Activated CD4-positive, alpha-beta T cell treated with anti-CD3 and anti-CD28 coated beads, Interleukin-2, Interleukin-6, amounts not matched to agents 100 ng/mL and 50 ng/mL, durations not matched to agents 16 hours and 8 hours (primary cell): ENCODE data around the gene TMEFF1.

ENCODE experiments used
- DNase-seq: peaks from one replicate; pipeline ENCODE4 v3.0.0-alpha.2; 2020

The TMEFF1 gene

GRCh38 chr9:100577776-100578448, 105.0 kb downstream of the TMEFF1 start, which contains the start of gene CAVIN4:
CAVIN4 (plus strand) TSS chr9:100578079; CDS start chr9:100578144, 65 bp downstream.
- DNase-seq, result no peak

DNA sequence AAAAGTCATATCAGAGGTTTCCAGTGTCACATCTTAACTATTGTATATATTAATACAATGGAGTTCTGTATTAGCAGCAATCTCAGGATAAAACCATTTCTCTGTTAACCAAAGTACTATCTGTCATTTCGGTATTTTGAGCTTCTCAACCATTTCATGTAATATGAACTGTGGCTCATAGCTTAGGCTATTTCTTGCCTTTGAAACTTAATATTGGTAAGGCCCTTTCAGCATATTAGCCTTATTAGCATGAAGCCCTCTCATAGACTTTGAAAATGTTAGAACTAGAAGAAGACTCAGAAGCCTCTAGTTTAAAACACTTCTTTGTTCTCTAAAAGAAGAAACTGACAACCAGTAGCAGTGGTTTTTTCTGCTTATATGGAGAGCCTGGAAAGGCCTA, 105.7 kb downstream of the TMEFF1 start:
- DNase-seq, result no peak

- no peak for DNase-seq
Observed at GRCh38 chr9:100579665-100580064, 106.7 kb downstream of the TMEFF1 start.

DNA sequence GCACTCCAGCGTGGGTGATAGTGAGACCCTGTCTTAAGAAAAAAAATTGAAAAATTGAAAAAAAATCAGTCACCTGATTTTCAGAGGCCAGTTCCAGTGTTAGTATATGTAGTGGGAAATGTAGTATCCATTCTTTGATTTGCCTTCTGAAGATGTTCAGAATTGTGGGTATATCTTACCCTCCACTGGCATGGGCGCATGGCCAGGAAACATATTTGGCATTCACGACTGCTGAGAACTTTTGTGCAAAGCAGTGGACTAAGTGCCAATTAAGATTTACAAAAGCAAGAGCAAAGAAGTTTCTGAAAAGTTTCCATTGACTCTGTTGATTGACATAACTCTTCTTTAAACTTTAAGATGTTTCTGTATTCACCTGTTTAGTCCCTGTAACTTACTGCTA, 107.3 kb downstream of the TMEFF1 start:
- DNase-seq, result no peak

- no peak for DNase-seq
Observed at GRCh38 chr9:100581081-100581480, 108.1 kb downstream of the TMEFF1 start.

DNA sequence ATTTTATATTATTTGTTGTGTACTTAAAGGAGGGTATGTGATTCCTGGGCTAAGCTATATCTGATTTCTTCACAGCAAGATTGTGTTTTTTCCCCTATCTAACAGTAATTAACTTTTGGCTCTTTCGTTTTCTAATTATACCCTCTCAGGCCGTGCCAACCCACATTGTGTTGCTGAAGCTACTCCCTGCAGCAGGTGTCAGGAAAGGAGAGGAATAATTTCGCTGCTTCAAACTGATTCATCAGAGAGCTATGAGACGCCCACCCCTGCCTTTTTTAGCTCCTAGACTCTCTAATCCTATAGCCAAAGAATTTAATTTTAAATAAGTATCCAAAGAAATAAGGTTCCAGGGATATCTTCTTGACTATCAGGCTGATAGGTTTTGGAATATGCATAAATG, 108.7 kb downstream of the TMEFF1 start:
- no peak for DNase-seq

- DNase-seq, result no peak
Observed at GRCh38 chr9:100583014-100583802, 110.3 kb downstream of the TMEFF1 start.

DNA sequence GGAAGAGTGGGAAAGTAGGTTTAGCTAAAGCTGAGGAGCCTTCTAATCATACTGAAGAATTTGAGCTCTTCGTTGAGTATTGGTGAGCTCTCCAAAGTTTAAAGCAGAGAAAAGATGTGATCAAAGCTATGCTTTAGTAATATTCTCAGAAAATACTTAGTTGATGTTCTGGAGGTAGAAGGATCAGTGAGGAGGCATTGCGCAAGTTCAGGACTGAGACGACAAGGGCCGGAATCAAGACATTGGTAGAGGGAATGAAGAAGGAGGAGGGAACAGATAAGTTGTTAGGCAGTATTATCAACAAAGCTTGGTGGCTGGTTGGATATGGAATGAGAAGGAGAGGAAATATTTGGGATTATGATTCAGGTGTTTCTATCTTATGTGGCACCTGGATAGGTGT, 112.0 kb downstream of the TMEFF1 start:
- no peak for DNase-seq

DNA sequence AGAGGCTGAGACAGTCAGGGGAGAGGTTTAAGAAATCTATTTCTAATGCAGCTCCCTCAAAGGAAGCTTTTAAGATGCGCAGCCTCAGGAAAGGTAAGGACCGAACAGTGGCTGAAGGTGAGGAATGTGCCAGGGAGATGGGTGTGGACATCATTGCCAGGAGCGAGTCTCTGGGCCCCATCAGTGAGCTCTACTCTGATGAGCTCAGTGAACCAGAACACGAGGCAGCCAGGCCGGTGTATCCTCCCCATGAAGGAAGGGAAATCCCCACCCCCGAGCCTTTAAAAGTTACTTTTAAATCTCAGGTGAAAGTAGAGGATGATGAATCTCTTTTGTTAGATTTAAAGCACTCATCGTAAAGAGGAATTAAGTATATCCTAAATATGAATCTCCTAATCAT, 113.1 kb downstream of the TMEFF1 start:
- DNase-seq, result no peak

- no peak for DNase-seq
Observed at GRCh38 chr9:100587375-100587774, 114.4 kb downstream of the TMEFF1 start.

DNA sequence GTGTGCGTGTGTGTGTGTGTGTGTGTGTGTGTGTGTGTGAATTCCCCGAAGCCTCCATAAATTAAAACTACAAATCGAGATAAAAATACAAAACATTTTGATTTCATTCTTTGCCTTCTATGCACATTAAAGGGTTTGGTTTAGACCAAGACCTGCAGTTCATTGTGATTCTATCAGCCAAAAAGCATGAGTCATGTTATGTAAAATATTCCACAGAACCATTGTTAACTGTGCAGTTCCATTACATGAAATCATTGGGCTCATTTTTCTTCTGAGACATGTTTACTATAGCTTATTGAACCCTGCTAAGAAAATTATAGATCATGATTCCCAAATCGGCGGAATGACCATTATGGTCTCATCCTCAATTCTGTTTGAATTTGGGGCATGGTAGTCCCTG, 116.6 kb downstream of the TMEFF1 start:
- no peak for DNase-seq

DNA sequence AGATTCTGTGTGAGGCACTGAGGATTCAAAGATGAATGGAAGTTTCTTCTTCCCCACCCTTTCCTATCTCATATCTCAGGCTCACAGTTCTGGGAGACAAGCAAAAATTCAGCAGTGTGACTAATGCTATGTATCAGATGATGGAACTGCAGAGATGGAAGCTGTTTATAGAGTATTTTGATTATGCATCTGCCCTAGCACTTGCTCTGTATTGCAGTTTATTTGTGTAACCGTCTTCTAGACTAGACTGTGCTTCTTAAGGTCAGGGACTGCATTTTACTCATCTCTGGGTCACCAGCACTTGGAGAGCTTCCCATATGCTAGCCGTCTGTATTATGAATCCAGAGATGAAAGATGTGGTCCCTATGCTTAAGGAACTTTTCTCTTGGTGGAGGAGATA, 117.5 kb downstream of the TMEFF1 start:
- DNase-seq, result no peak

DNA sequence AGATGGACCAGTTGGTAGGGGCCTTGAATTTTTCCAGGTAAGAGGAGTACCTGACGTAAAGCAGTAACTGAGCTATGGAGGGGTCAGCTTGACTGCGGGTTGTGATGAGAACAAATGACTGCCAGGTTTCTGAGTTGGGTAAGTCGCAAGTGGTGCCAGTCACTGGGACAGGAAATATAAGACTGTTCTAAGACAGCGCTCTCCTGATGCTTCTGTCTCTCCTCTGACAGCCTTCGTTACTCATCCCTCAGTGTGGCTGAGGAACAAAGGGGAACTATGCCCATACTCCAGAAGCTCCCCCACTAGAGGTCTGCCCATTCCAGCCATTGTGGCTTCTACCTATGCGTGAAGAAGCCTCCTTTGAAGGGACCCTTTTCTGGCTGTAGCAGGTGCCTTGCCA, 118.2 kb downstream of the TMEFF1 start:
- no peak for DNase-seq

- DNase-seq, result no peak
Observed at GRCh38 chr9:100591639-100592412, 118.9 kb downstream of the TMEFF1 start.

DNA sequence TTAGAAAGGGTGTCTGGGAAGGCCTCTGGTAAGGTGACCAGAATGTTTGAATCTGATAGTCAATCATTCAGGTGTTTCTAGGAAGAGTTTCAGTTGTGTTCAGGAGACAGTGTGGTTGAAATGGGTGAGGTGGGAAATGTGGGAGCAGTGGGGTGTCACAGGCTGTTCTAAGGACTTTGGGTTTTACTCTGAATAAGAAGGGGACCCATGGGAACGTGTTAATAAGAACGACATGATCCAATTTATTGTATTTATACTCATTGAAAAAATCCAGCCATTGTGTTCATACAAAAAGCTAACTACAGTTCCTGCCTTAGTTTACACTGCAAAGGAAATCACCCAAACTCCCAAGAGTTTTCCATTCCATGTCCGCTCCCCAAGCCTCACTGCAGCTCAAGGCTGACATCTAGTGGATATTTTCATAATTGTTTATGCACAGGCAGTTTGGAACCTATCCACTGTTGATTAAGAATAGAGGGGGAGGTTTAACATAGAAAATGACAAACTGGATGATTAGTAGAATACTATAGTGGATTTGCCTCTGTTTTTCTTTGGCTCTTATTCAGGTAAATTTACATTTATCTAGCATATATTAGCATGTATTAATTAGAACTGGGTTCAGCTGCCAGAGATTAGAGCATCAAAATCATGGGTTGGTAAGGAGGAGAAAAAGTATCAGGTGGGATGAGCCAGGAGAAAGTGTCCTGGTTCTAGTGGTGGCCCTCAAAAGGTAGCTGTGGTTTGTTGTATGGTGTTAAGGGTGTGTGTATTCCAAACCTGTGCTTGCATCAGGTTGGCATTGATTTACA, 122.6 kb downstream of the TMEFF1 start:
- DNase-seq, result peak; percentile 70

DNA sequence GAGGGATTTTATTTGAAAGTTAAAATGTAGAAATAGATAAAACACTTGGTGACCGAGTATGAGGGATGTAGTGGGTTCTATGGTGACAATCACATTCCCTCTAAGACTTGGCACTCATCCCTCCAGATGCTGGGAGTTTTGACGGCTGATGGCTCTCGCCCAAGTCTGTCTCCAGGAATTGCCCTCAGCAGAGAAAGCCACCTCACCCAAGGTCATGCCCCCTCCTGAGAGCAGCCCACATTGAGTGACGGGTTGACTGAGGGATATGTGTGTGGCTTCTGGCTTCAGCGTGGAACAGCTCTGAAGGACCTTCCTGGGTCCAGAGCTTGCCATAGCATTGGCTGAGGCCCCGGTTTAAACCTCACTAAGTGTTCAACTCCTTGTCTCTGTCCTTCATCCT, 124.3 kb downstream of the TMEFF1 start:
- no peak for DNase-seq

DNA sequence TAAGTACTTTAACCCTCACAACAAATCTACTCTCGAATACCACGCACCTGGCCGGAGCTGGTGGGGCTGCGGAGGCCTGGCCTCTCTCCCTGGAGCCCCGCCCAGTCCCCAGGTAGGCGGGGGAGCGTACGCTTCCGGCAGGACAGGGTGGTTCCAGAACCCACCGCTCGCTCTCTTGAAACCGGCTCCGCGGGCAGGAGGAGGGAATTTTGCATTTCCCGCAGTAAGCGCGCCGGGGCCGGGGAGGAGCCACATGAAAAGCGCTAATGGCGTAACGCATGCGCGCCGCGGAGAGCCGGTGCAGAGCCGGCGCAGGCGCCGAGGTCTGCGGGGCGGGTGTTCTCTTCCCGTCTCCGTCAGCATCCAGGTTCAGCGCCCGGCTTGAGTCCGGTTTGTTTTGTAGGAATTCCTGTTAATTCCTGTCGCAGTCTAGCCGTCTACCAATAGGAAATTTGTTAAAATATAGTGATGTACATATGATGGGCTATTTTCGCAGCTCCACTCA, 125.7 kb downstream of the TMEFF1 start:
- peak; percentile 81 for DNase-seq

DNA sequence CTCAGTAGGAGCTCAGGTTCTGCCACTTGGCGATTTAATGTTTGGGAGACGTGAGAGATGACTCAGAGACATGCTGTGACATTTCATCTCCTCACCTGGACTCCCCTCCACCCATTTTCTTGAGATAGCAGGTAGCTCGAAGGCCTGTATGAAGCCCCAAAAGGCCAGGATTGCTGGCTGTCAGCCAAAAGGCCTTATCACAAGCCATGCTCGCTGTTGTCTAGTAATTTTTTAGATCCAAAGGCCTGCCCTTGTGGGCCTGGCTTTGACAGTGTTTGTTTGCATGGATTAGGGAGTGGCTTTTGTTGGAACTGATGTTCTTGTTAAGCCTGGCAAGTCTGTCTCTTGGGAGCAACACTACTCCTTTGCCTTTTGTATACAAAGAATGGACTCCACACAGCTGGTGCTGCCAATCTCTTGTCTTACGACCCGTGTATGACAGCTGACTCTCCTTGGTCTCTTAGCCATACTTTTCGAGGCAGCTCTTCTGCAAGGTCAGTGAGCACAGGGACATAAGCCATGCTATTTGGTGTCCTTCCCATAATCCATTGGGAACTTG, 127.7 kb downstream of the TMEFF1 start:
- DNase-seq, result no peak

GRCh38 chr9:100601216-100601615, 128.3 kb downstream of the TMEFF1 start:
- peak; percentile 68 for DNase-seq

DNA sequence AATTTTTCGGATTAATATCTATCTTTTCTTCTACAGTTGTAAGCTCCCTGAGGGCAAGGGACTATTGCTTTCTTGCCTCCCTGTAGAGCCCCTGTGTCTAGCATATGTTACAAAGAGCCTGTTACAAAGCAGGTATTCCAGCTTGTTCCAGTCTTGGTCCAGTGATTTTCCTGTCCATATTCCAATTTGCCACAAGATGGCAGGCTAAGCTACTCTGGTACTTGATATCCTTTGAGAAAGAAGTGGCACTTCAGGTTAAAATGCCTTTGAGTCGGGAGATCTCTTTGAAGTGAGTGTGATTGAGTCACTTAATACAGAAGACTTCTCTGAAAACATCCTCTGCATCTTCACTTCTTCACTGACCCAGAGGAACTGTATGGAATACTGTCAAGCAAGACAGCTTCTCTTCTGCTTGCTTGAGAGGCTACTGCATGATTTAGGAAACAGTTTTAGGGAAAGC, 129.4 kb downstream of the TMEFF1 start:
- DNase-seq, result peak; percentile 16

GRCh38 chr9:100605405-100605804, 132.5 kb downstream of the TMEFF1 start:
- DNase-seq, result no peak

DNA sequence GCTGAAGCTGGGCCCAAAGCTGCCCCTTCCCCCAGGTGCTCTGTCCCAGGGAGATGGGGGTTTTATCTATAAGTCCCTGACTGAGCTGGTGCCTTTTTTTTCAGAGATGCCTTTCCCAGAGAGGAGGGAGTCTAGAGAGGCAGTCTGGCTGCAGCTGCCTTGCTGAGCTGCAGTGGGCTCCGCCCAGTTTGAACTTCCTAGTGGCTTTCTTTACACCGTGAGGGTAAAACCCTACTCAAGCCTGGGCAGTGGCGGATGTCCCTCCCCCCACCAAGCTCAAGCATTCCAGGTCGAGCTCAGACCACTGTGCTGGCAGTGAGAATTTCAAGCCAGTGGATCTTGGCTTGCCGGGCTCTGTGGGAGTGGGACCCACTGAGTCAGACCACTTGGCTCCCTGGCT, 146.2 kb downstream of the TMEFF1 start:
- DNase-seq, result no peak
